Measurements from ENCODE around the gene NFRKB. TPM values are rescaled to one million over a fixed set of nuclear protein-coding genes. Genes with fewer than 3 reads are reported as not detected.
A peak's percentile ranks its signal among the peaks of the same experiment; 100 is the strongest.

Gene NFRKB
- total RNA-seq, 4 donors from 2014 or later: 25.8 to 34.1 (median 28.4) TPM

DNA sequence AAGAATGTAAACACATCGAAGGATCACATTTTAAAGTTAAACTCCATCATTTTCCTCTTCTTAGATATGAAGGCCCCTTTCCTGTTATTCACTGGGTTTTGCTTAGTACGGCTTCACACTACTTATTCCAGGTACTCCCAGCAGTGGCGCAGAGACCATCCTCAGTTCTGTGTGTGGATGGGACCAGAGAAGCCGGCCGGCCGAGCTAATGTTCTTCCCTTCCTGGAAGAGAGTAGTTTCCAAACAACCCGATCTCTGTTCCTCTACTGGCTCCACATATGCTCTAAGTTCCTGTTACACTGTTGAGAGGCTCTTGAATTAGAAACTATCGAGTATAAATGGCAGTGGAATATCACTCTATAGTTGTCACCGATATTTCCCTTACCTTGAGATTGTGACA, 684 bp upstream of the NFRKB start:
- Histone ChIP-seq H3K4me3 (peak overlapping the region; percentile 91 to 93), H3K36me3 (peaks cover 0 to 28% of the 10 kb centered on the region in 2 donors), H3K9me3 (no peaks in the 10 kb centered on the region), H3K4me1 (peaks cover 0 to 21% (median 9%) of the 10 kb centered on the region in 3 donors), H3K27ac (peak overlapping the region; percentile 6 to 89 (median 86)), H3K27me3 (no peaks in the 10 kb centered on the region)
- WGBS, 2 donors (ENCODE audit: low coverage in 1 of 2): 46 to 55% methylated on average over 5 to 7 of the region's 9 CpGs
- TF ChIP-seq, protein P1, sequence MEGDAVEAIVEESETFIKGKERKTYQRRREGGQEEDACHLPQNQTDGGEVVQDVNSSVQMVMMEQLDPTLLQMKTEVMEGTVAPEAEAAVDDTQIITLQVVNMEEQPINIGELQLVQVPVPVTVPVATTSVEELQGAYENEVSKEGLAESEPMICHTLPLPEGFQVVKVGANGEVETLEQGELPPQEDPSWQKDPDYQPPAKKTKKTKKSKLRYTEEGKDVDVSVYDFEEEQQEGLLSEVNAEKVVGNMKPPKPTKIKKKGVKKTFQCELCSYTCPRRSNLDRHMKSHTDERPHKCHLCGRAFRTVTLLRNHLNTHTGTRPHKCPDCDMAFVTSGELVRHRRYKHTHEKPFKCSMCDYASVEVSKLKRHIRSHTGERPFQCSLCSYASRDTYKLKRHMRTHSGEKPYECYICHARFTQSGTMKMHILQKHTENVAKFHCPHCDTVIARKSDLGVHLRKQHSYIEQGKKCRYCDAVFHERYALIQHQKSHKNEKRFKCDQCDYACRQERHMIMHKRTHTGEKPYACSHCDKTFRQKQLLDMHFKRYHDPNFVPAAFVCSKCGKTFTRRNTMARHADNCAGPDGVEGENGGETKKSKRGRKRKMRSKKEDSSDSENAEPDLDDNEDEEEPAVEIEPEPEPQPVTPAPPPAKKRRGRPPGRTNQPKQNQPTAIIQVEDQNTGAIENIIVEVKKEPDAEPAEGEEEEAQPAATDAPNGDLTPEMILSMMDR (IDR thresholded peaks at IDR 0.05): no peak
- no peak for TF ChIP-seq POLR2AphosphoS5 (IDR thresholded peaks at IDR 0.05)
- no peak for TF ChIP-seq POLR2A (IDR thresholded peaks at IDR 0.05)
- no peak for TF ChIP-seq EP300 (IDR thresholded peaks at IDR 0.05)
- ATAC-seq: no peak

DNA sequence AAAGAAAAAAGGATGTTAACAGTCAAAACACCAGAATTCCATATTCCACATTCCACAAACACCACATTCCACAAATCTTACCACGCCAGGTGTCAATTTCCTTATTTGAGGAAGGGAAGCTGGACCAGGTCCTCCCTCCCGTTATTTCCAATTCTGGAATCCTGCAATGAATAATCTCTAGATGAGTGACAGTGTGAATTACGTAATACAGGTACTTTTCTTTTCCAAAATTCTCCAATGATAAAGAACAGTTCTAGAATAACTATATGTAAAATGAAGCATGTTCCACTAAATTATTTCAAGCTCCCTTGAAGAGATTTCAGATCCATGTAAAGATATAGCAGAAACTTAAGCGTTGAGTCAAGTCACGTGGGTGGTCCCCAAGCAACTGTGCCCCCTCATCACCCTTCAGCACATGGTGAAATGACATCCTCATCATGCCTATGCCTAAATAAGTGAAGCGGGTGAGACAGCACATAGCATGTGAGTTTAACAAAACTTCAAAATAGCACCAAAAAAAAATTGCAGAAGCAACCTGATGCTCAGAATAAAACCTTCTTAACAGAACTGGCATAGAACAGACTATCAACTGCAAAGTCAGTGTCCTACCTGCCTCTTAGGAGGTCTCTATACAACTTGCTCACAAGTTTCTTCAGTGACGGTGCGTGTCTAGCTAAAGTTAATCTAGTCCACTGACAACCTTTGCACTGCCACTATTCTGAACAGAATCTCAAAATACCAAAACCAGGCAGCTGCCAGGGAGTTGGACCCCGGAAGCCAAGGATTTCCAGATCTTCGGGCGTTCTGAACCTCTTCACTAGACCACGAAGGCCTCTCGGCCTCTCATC, 876 bp downstream of the NFRKB start:
- 24% methylated on average over 9 to 11 of the region's 13 CpGs for WGBS, 2 donors (ENCODE audit: low coverage in 1 of 2)
- TF ChIP-seq EP300 (IDR thresholded peaks at IDR 0.05) (no peak), POLR2AphosphoS5 (IDR thresholded peaks at IDR 0.05) (no peak), POLR2A (IDR thresholded peaks at IDR 0.05) (no peak)
- TF ChIP-seq, protein P1 (IDR thresholded peaks at IDR 0.05): no peak
- peak overlapping the region; percentile 54 to 89 (median 86) for H3K27ac ChIP-seq
- no peaks in the 10 kb centered on the region for H3K27me3 ChIP-seq
- peak overlapping the region; percentile 91 to 93 for H3K4me3 ChIP-seq
- H3K9me3 ChIP-seq: no peaks in the 10 kb centered on the region
- peaks cover 0 to 37% of the 10 kb centered on the region in 2 donors for H3K36me3 ChIP-seq
- H3K4me1 ChIP-seq: peaks cover 0 to 21% (median 9%) of the 10 kb centered on the region in 3 donors
- peak; percentile 9 for ATAC-seq

DNA sequence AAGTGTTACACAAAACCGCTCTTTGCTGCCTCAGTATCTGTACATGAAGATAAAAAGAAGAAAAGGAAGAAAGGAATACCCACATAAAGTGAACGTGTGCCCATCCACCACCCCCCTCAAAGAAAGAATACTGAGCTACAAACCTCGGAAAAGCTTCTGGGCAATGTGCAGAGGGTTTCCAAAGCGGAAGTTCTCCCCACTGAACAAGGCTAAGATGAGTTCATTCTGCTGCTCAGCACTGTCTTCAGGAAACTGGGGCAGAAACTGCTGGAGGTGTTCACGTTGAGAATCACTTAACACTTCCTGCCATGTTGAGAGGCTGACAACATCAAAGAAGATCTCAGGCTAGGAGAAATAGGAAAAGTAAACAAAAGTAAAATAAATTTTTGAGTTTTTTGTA, 6.9 kb downstream of the NFRKB start:
- Histone ChIP-seq H3K27me3 (no peaks in the 10 kb centered on the region), H3K36me3 (peaks cover 4 to 97% of the 10 kb centered on the region in 2 donors), H3K4me1 (peaks cover 0 to under 1% (median 0%) of the 10 kb centered on the region in 3 donors), H3K9me3 (no peaks in the 10 kb centered on the region), H3K4me3 (no peak overlapping the region), H3K27ac (no peak overlapping the region)
- TF ChIP-seq, protein P1 (IDR thresholded peaks at IDR 0.05): no peak
- TF ChIP-seq POLR2A (IDR thresholded peaks at IDR 0.05): no peak
- TF ChIP-seq POLR2AphosphoS5 (IDR thresholded peaks at IDR 0.05): no peak
- no peak for TF ChIP-seq EP300 (IDR thresholded peaks at IDR 0.05)
- 79 to 83% methylated on average over 5 of the region's 5 CpGs for WGBS, 2 donors (ENCODE audit: low coverage in 1 of 2)
- no peak for ATAC-seq

DNA sequence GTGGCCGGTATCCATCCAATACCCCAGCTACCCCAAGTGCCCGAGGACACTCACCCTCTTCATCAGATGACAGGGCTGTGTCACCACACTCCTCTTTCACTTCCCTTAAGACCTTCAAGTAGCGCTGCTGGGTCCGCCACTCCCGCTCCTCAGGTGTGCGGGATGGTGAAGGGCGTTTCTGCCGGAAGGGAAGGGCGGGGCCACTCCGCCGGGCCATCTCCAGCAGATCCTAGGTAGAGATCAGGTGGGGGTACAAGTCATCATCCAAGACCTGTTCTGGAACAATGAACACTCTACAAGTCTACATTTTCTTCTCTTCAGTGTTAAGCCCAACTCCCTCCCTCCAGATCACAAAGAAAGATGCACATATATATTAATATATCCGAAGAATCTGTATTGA, 10.0 kb downstream of the NFRKB start:
- Histone ChIP-seq H3K27me3 (no peaks in the 10 kb centered on the region), H3K36me3 (peaks cover 4 to 100% of the 10 kb centered on the region in 2 donors), H3K9me3 (no peaks in the 10 kb centered on the region), H3K27ac (no peak overlapping the region), H3K4me1 (no peaks in the 10 kb centered on the region), H3K4me3 (no peak overlapping the region)
- WGBS, 2 donors (ENCODE audit: low coverage in 1 of 2): 91 to 100% methylated on average over 1 to 8 of the region's 12 CpGs
- TF ChIP-seq EP300 (IDR thresholded peaks at IDR 0.05) (no peak), POLR2AphosphoS5 (IDR thresholded peaks at IDR 0.05) (no peak), POLR2A (IDR thresholded peaks at IDR 0.05) (no peak)
- TF ChIP-seq, protein P1 (IDR thresholded peaks at IDR 0.05): no peak
- no peak for ATAC-seq

DNA sequence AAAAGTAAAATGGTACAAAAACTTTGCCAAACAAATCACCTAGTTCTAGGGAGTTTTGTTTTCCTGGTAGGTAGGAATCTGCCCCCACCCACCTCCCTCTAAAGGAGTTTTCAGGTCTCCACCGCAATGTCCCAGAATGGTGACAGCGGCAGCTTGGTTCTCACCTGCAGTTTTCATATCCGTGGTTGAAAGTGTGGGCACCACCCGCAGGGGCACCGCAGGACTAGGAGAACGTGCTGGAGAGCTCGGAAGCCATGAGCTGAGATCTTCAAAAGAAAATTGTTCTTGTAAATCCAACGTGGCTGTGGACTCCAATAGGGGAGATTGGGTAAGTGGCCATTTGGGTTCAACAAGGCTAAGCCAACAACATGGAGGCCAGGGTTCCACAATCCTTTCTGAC, 10.8 kb downstream of the NFRKB start:
- Histone ChIP-seq H3K27me3 (no peaks in the 10 kb centered on the region), H3K36me3 (peaks cover 4 to 100% of the 10 kb centered on the region in 2 donors), H3K9me3 (no peaks in the 10 kb centered on the region), H3K4me3 (no peak overlapping the region), H3K27ac (no peak overlapping the region), H3K4me1 (no peaks in the 10 kb centered on the region)
- WGBS, 2 donors (ENCODE audit: low coverage in 1 of 2): 95 to 100% methylated on average over 2 to 3 of the region's 8 CpGs
- TF ChIP-seq, protein P1 (IDR thresholded peaks at IDR 0.05): no peak
- TF ChIP-seq EP300 (IDR thresholded peaks at IDR 0.05): no peak
- no peak for TF ChIP-seq POLR2A (IDR thresholded peaks at IDR 0.05)
- TF ChIP-seq POLR2AphosphoS5 (IDR thresholded peaks at IDR 0.05): no peak
- no peak for ATAC-seq

Data from gastroesophageal sphincter (tissue), 4 donors.